ENCODE data around the gene ABCB4. TPM values are rescaled to one million over a fixed set of nuclear protein-coding genes. Genes with fewer than 3 reads are reported as not detected.
A peak's percentile ranks its signal among the peaks of the same experiment; 100 is the strongest.

The ABCB4 gene
- total RNA-seq, 1 donor from 2014 or later: 0.13 TPM

DNA sequence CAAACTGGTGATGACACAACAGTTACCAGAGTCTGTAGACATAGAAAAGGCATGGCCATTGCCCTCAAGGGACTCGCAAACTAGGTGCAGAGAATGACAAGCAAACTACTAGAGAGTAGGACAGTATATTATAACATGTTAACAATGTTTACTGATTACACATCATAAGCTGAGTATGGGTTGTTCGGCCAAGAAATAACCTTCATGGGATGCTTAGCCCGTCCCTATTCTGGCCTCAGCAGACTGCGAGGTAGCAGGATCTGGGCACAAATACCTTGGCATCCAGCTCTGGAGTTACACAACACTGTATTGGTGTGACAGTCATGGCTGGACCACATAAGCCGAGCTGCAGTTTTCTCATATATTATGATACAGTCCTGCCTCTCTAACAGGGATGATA lies 51.4 kb downstream of the ABCB4 start:
- DNase-seq (ENCODE audit: low read depth in 2 of 2): no peak

DNA sequence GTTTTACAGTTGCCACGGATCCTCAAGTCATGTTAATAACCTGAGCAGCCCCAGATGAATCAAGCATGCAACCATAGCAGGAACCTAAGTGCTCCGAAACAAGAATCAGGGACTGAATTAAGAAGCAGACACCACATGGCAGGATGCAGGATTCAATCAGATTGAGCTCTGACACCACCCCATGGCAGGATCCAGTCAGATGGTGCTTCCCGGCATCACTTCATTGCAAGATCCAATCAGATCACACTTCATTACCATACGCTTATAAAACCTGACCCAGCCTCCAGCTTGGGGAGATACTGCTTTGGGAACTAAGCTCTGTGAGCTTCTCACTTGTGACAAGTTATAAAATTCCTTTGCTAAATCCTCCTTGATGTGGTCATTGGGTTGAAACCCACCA lies 55.3 kb downstream of the ABCB4 start:
- no peak for DNase-seq (ENCODE audit: low read depth in 2 of 2)

DNA sequence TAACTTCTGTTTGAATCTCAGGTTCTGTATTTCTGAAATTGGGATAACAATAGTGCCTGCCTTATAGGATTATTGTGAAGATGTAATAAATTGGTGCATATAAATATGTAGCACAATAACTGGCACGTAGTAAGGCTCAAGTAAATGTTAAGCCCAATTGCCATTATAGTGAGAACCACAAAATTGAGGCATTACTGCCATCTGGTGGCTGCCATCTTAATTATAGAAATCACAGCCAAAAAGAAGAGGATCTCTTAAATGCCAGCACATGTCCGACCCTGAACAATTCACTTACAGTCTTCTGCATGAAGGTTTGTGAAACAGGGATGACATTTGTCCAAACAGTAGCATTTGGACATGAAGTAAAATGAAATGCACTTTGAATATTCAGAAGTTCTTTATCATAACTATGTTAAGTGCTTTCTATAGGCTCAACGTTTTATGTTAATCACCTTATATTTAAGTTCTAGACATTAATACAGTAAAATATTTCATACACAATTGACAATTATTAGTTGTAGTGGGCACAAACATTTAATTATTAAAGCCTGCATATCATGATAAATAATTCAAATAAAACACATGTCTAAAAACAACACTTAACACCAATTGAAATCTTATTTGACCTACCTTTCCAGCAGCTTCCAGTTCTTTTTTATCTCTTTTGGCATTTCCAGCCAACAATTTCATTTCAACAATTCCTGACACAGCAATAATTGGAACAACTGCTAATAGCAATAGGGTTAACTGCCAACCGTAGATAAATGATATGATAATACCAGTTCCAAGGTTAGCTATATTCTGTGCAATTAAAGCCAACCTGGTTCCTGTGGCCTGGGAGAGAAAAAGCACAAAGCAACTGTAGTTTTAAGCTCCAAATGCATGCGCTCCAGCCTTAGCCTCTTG lies 58.5 kb downstream of the ABCB4 start:
- peak; percentile 55 to 69 for DNase-seq (ENCODE audit: low read depth in 2 of 2)

DNA sequence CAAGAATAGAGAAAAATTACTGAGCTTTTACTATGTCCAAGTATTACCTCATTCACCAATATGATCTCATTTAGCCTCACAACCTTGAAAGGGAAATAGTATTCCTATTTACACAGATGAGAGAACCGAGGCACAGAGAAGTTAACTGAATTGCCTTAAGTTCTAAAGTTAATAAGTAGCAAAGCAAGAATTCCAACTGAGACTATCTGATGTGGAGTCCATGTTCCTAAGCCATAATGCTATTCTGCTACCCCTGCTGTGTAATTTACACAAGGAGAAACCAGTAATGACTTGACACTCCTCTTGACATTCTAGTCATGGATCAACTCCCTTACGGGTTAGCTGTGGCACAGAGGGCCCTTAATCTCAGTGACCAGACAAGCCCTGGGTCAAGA lies 60.7 kb downstream of the ABCB4 start:
- DNase-seq (ENCODE audit: low read depth in 2 of 2): no peak

DNA sequence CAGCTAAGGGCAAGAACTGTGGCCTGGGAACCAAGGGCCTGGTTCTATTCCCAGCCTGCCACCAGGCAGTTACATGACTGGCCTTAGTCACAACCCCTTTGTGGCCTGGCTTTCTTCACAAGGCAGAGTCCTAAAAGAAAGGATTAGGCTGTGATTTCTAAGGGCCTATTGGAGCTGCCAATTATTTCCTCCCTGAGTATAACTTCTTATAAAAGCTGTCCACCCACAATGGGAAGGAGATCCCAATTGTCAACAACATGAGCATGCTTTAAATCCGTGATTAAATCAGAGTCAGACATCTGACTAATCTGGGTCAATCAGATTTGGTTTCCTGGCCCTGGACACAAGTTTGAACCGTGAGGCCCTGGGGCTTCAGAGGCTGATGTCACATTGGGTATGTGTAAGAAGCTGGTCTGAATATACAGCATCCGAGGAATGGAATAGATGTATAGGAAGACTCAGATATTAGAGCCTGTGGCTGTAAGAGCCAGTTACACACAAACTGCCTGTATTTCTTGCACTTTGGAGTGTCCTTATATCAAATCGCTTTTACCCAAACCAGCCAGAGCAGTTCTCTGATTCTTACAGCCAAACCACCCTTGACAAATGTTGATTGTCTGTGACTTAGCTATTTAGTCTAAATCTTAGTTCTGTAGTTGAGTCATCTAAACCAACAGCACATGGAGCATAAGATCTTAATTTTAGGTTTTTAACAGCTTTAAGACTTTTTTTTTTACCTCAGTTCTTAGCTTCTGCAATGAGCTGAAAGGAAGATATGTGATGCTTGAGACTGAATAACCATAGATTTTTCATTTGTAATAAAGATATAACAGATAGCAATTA lies 61.3 kb downstream of the ABCB4 start:
- DNase-seq (ENCODE audit: low read depth in 2 of 2): no peak

DNA sequence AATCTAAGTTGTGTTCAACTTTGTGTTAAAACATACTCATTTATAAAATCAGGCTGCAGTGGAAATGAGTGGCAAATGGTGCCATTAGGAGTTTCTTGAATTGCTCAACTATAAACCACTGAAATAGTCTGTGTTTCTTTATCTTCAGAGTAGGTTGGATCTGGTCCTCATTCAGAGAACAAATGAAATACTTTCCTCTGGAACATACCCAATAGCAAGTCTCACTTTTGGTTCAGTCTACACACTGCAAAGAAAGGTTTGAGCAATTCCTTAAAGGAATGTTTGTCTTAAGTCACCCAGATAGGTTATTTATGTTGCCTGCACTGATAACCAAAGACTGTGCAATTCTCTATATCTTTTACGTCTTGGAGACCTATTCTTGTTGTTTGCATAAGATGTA lies 62.5 kb downstream of the ABCB4 start:
- DNase-seq (ENCODE audit: low read depth in 2 of 2): no peak

DNA sequence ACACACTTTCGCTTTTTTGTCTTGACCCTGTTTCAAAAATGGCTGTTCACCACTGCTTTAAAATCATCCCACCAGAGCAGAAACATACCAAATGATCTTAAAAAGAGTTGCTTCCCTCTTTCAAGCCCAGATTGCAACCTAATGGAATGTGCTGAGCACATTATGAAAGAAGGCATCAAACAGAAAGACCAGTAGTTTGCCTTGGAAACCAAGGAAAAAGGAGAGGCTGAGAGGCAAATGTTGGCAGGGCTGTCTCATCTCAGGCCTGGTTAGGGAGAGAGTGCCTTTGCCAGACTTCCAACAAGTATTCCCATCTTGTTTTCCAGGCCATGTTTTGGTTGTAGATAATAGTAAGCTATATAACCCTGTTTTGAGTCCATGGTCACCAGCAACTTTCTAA lies 64.3 kb downstream of the ABCB4 start:
- DNase-seq (ENCODE audit: low read depth in 2 of 2): no peak

DNA sequence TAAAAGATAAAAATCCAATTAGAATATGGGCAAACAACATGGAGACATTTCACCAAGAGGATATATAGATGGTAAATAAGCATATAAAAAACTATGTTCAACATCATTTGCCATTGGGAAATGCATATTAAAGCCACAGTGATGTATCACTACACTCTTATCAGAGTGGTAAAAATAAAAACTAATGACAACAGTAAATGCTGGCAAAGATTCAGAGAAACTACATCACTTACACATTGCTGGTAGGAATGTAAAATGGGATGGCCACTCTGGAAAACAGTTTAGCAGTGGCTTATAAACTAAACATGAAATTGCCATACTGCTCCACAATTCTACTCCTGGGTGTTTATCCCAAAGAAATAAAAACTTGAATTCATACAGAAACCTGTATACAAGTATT lies 70.8 kb downstream of the ABCB4 start:
- DNase-seq (ENCODE audit: low read depth in 2 of 2): no peak

DNA sequence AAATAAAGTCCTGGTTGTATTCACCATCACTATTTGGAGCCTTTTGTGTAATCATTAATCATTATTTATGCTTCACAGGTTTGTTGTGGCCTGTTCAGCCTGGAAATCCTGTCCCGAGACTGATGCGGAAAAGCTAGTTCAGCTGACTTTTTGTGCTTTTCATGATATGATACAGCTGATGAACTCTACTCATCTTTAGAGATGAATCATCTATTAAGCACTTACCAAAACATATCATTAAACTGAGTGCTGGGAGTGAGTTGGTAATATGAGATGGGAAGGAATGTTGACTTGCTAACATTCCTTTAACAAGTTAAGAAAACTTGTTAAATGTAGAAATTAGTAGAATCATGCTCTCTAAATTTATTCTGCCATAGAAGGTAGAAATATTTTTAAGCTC lies 77.0 kb downstream of the ABCB4 start:
- DNase-seq (ENCODE audit: low read depth in 2 of 2): no peak

DNA sequence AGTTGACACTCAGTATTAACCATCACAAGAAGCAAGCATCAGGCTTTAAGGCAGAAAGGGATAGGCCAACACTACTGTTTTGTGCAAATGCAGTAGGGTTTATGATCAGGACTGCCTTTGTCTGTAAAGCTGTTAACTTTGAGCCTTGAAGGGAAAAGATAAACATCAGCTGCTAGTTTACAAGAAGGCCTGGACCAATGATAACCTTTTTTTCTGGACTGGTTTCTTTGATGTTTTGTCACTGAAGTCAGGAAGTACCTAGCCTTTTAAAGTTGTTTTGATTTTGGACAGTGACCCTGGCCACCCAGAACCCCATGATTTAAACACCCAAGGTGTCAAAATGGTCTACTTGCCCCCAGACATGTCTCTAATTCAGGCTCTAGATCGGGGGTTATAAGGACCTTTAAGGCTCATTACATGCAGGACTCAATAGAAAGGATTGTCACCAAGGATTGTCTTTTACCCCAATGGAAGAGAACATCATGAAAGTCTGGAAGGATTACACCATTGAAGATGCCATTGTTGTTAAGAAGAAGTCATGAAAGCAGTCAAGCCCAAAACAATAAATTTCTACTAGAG lies 79.9 kb downstream of the ABCB4 start:
- DNase-seq (ENCODE audit: low read depth in 2 of 2): no peak

DNA sequence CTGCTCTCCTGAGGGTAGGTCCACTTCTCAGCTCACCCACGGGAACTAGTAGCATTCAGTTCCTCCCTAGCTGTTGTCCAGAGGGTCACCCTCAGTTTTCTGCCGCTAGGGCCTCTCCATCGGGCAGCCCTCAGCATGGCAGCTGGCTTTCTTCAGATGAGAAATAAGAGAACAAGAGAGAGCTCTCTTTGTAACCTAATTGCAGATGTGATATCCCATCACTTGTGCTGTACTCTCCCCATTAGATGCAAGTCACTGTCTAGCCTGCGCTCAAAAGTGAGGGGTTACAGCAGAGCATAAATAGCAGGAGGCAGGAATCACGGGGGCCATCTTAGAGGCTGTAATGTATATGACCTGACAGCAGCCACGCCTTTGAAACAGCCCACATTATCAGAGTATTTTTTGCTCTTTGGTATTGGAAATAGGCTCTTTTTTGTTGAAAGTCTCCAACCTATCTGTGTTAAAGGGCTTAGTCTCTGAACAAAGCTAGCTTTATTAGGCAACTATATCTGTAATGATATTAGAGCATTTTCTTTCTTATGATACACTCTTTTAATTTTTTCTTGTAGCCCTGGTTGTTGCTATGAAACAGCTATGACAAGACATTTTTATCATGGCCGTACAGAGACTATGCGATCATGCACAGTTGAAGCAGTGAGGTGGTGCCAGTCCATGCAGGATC lies 84.3 kb downstream of the ABCB4 start:
- no peak for DNase-seq (ENCODE audit: low read depth in 2 of 2)

DNA sequence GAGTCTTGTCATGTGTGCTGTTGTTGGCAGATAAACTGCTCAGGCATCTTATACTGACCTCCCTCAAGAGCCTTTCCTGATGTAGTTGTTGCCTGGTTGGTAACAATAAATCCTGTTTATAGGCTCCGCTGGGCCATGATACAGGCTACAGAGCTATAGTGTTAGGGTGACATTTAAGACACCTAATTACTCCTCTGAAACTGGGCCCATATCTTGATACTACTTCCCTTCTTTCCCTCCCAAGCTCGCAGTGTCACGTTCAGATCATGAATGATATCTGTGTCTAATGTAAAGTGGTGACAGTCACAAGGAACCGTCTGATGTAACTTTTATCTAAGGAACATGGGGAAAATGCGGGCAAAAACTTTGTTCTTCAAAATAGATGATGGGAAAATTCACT lies 94.6 kb downstream of the ABCB4 start:
- no peak for DNase-seq (ENCODE audit: low read depth in 2 of 2)

DNA sequence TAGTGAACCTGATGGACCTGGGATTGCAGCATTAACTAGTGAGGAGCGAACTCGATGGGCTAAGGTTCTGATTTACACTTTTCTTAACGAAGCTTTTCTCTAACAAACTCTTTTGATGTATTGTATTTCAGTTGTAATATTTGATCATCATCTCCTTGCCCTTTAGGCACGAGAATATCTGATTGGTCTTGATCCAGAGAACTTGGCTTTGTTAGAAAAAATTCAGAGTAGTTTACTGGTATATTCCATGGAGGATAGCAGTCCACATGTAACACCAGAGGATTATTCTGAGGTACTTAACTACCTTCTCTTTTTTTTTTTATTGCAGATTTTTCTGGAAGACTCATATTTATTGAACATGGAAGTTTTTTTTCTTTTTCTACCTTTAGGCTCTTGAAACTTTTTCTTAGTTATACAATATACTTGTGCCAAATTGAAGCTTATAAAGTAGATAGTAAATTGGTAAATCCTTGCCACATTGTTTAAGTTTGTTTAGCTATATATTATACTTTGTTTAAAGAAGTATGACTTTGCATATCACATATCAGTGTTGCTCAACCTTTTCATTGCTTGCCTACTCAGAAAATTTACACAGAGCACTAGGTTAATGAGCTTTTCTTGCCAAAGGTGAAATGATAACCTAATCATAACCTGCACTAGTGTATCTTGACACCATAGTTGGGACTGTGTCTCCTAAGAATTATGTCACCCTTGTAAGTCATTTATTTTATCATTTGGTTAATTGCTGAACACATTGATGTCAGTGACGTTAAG lies 99.6 kb downstream of the ABCB4 start:
- no peak for DNase-seq (ENCODE audit: low read depth in 2 of 2)

DNA sequence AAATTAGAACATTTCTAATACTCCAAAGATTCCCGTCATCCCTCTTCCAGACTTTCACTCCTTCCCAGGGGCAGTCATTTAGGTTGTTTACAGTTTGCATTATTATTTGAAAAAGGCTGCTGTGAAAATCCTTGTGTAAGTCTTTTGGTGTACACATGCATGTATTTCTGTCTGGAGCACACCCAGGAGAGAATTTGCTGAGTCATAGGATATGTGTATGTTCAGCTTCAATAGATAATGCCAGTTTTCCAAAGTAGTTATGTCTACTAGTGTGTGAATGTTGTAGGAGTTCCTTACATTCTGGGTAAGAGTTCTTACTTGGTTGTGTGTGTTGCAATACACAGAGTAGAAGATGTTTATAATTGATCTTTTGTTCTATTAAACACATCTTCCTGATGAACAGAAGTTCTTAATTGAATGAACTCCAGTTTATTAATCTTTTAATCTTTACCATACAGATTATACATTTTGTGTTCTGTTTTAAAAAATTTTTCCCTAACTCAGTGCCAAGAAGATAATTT lies 104.8 kb downstream of the ABCB4 start:
- peak in 1 of 2 donors; percentile 8 for DNase-seq (ENCODE audit: low read depth in 2 of 2)

DNA sequence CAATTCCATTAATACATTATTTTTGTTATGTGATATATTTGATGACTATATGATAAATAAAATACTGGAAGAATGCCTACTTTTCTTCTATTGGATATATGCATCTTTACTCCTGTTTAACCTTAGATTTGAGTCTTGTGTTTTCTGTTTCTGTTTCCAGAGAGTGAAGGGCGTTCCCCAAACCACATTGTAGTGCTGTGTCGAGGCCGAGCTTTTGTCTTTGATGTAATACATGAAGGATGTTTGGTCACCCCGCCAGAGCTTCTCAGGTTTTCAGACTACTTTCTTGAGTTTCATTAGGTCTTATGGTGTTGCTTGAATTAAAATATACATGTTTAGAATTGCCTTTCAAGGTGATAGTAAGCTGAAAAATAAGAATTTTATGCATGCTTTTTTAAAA lies 106.3 kb downstream of the ABCB4 start:
- DNase-seq (ENCODE audit: low read depth in 2 of 2): no peak

DNA sequence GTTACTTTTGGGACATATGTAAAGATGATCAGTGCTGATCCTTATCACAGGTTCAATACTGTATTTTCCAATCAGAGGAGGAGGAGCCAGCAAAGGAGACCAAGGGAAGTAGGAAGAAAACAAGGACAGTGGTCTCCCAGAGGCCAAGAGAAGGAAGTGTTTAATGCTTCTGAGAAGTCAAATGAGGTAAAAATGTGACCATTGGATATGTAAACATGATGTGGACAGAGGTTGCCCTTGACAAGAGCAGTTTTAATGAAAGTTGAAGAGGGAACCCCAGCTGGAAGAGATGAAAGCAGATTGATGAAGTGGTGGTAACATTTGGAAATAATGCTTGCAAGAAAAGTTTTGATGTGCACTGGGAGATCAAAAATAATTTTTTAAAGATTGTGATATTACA lies 111.2 kb downstream of the ABCB4 start:
- DNase-seq (ENCODE audit: low read depth in 2 of 2): no peak

DNA sequence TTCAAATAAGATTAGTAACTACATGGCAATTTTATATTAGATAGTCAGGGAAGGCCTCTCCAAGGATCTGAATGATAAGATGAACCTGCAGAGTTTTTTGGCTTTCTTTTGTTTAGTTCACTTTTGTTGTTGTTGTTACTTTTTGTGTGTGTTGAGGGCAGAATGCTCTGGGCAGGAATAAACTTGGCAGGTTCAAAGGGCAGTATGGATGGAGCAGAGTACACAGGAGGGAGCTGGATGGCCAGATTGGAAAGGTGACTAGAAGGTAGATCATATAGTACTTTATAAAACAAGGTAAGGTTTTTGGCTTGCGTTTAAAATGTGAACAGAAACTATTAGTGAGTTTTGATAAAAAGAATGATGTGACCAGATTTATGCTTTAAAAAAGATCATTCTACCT lies 112.1 kb downstream of the ABCB4 start:
- DNase-seq (ENCODE audit: low read depth in 2 of 2): no peak

DNA sequence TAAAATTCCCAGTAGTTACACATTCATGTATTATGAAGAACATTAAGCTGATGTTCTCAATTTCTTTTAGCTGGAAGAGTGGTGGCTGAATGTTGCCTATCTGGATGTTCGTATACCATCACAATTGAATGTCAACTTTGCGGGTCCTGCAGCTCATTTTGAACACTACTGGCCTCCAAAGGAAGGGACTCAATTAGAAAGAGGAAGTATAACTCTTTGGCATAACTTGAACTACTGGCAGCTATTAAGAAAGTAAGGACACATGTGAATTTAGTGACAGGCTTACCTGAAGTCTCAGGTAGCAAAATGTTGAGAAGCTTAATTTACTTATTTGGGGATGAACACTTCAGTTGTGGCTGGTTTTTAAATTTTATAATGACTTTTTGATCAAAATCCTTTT lies 114.2 kb downstream of the ABCB4 start:
- no peak for DNase-seq (ENCODE audit: low read depth in 2 of 2)

DNA sequence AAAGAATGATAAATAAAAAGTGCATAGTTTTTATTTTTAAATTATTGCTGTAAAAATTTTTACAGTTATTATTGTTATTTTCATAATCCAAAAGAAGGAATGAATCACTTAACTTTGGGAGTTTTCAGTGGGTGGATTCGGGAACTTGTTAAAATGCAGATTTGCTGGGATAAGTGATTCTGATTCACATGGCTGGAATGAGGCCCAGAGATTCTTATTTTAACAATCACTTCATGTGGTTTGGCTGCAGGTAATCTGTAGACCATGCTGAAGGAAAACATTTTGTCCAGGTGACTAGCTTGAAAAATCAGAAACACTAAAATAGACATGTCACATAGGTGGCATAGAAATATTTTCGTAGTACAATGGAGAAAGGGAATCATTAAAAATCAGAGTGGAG lies 116.1 kb downstream of the ABCB4 start:
- DNase-seq (ENCODE audit: low read depth in 2 of 2): no peak

DNA sequence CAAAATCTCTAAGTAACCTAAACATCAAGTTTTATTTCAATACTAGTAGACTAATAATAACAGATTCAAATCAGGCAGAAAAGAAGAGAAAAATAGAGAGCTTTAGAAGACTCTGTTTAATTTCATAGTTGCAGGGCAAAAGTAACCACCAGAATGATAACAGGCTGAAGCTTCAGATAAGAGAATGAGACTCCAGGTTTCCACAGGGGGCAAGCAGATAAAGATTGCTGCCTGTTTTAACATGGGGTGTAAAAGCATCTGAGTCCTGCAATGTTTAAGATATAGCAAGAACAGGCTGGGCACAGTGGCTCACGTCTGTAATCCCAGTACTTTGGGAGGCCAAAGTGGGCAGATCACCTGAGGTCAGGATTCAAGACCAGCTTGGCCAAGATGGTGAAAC lies 119.0 kb downstream of the ABCB4 start:
- no peak for DNase-seq (ENCODE audit: low read depth in 2 of 2)

DNA sequence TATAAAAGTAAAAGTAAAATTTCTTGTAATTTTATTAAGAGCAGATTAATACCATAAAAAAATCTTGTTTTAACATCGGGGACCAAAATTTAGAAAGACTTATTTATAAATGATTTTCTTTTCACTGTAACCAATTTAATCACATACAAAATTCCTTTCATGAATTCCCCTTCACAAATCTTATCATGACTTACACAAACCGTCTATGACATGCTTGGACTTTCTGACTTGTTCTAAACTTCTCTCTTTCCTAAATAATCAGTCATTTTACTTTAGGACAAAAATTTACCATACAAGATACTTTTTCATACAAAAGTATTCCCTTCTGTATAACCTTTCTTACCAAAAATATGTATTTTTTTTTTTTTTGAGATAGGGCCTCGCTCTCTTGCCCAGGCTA lies 120.7 kb downstream of the ABCB4 start:
- DNase-seq (ENCODE audit: low read depth in 2 of 2): peak in 1 of 2 donors; percentile 14

Data from dermis microvascular lymphatic vessel endothelial cell (primary cell).